ENCODE data around the gene LILRA1.

Gene LILRA1

DNA sequence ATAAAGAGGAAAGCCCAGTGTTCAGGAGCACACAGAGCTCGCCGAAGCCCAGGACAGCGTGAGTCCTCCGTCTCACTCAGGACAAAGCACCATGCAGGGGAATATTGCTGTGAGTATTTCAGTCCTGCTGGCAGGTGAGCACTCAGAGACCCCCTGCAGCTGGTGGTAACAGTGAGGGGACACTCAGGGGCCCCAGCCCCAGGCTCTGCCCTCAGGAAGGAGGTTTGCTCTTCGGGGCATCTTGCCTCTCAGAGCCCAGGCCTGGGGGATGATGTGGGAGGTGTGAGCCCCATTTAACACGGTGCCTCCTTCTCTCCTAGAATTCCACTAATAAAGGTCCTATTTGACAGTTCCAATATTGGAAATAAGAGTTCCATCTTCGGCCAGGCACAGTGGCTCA, 14.8 kb downstream of the LILRA1 start:
- Histone ChIP-seq H3K4me2 (ENCODE audit: low read length) (no peak overlapping the region), H2BK15ac (replicated peaks; ENCODE audit: low read depth) (no peak overlapping the region), H2BK120ac (ENCODE audit: low read depth, low read length) (no peak overlapping the region), H2BK5ac (ENCODE audit: low read length) (no peak overlapping the region), H3K27me3 (ENCODE audit: insufficient read depth, low read length, poor library complexity) (no peaks in the 10 kb centered on the region), H3K4ac (ENCODE audit: low read depth, low read length) (no peak overlapping the region), H3K79me2 (ENCODE audit: control insufficient read depth, insufficient read depth, low read length) (no peaks in the 10 kb centered on the region), H4K8ac (ENCODE audit: low read depth, low read length) (no peak overlapping the region), H2AK5ac (ENCODE audit: low read length) (no peak overlapping the region), H3K36me3 (ENCODE audit: control insufficient read depth, insufficient read depth, low read length) (no peaks in the 10 kb centered on the region), H3K4me1 (ENCODE audit: control insufficient read depth, low read depth, low read length) (no peaks in the 10 kb centered on the region), H3K79me1 (ENCODE audit: low read length) (no peaks in the 10 kb centered on the region), H3K4me3 (ENCODE audit: low read length) (no peak overlapping the region), H3K18ac (ENCODE audit: low read length) (no peak overlapping the region), H3K56ac (ENCODE audit: low read length) (no peak overlapping the region), H4K5ac (ENCODE audit: low read length) (no peak overlapping the region), H3K23ac (ENCODE audit: low read length) (no peak overlapping the region), H3K27ac (ENCODE audit: low read depth, low read length) (no peak overlapping the region), H3K9ac (ENCODE audit: low read length) (no peak overlapping the region)
- WGBS (ENCODE audit: extremely low coverage, insufficient coverage, low lambda C conversion rate) = no CpG with 5 or more reads among the region's 7 CpGs
- DNase-seq = no peak

DNA sequence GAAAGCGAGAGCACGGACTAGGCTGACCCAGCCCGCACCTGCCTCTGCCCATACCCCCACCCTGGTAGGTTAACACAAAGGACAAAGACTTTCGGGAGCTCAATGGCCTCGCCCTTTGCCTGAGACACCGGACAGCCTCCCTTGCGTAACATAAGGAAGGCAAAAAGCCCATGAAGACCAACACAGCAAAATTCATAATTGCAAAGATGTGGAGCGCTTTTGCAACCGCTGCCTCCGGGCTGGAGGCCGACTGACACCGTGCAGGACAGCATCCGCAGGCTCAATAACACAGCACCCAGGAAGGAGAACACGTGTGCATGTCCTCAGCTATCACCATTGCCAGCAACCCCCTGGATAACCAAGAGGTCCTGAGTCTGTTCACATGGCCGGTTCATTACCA, 15.4 kb downstream of the LILRA1 start:
- H3K36me3 ChIP-seq (ENCODE audit: control insufficient read depth, insufficient read depth, low read length) = no peaks in the 10 kb centered on the region
- H3K4me3 ChIP-seq (ENCODE audit: low read length) = no peak overlapping the region
- WGBS (ENCODE audit: extremely low coverage, insufficient coverage, low lambda C conversion rate) = no CpG with 5 or more reads among the region's 15 CpGs
- H2AK5ac ChIP-seq (ENCODE audit: low read length) = no peak overlapping the region
- H2BK15ac ChIP-seq (replicated peaks; ENCODE audit: low read depth) = no peak overlapping the region
- H4K5ac ChIP-seq (ENCODE audit: low read length) = no peak overlapping the region
- no peaks in the 10 kb centered on the region for H3K79me1 ChIP-seq (ENCODE audit: low read length)
- no peaks in the 10 kb centered on the region for H3K79me2 ChIP-seq (ENCODE audit: control insufficient read depth, insufficient read depth, low read length)
- H3K27ac ChIP-seq (ENCODE audit: low read depth, low read length) = no peak overlapping the region
- no peak overlapping the region for H3K56ac ChIP-seq (ENCODE audit: low read length)
- no peak overlapping the region for H2BK120ac ChIP-seq (ENCODE audit: low read depth, low read length)
- H2BK5ac ChIP-seq (ENCODE audit: low read length) = no peak overlapping the region
- no peaks in the 10 kb centered on the region for H3K4me1 ChIP-seq (ENCODE audit: control insufficient read depth, low read depth, low read length)
- H3K4me2 ChIP-seq (ENCODE audit: low read length) = no peak overlapping the region
- H3K9ac ChIP-seq (ENCODE audit: low read length) = no peak overlapping the region
- H4K8ac ChIP-seq (ENCODE audit: low read depth, low read length) = no peak overlapping the region
- H3K23ac ChIP-seq (ENCODE audit: low read length) = no peak overlapping the region
- H3K18ac ChIP-seq (ENCODE audit: low read length) = no peak overlapping the region
- H3K27me3 ChIP-seq (ENCODE audit: insufficient read depth, low read length, poor library complexity) = no peaks in the 10 kb centered on the region
- H3K4ac ChIP-seq (ENCODE audit: low read depth, low read length) = no peak overlapping the region
- DNase-seq = no peak

DNA sequence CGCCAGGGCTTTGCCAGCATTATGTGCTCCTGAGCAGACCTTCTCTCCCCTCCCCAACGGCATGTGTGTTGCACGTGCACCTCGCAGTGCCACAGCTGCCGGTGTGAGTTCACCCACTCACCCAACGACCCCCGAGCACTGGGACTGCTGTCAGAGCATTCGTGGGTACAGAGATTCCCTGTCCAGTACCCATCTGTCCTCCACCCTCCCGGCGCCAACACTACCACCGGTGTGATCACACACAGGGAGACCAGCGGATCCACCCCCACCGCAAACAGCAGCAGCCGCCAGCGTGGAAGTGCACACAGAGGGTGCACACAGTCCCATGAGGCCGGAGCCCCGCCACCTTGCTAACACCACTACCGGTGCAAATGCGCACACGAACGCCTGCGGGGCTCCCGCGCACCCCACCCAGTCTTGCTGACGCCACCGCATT, 15.9 kb downstream of the LILRA1 start:
- H3K27me3 ChIP-seq (ENCODE audit: insufficient read depth, low read length, poor library complexity) = no peaks in the 10 kb centered on the region
- H3K56ac ChIP-seq (ENCODE audit: low read length) = no peak overlapping the region
- H3K79me2 ChIP-seq (ENCODE audit: control insufficient read depth, insufficient read depth, low read length) = no peaks in the 10 kb centered on the region
- no peak overlapping the region for H3K18ac ChIP-seq (ENCODE audit: low read length)
- H3K36me3 ChIP-seq (ENCODE audit: control insufficient read depth, insufficient read depth, low read length) = no peaks in the 10 kb centered on the region
- no peaks in the 10 kb centered on the region for H3K4me1 ChIP-seq (ENCODE audit: control insufficient read depth, low read depth, low read length)
- no peak overlapping the region for H2BK15ac ChIP-seq (replicated peaks; ENCODE audit: low read depth)
- H3K4ac ChIP-seq (ENCODE audit: low read depth, low read length) = no peak overlapping the region
- no peak overlapping the region for H3K4me3 ChIP-seq (ENCODE audit: low read length)
- H2BK120ac ChIP-seq (ENCODE audit: low read depth, low read length) = no peak overlapping the region
- WGBS (ENCODE audit: extremely low coverage, insufficient coverage, low lambda C conversion rate) = no CpG with 5 or more reads among the region's 26 CpGs
- no peak overlapping the region for H3K4me2 ChIP-seq (ENCODE audit: low read length)
- DNase-seq = no peak
- H3K9ac ChIP-seq (ENCODE audit: low read length) = no peak overlapping the region
- no peak overlapping the region for H4K5ac ChIP-seq (ENCODE audit: low read length)
- no peak overlapping the region for H3K27ac ChIP-seq (ENCODE audit: low read depth, low read length)
- H2BK5ac ChIP-seq (ENCODE audit: low read length) = no peak overlapping the region
- no peak overlapping the region for H2AK5ac ChIP-seq (ENCODE audit: low read length)
- H3K23ac ChIP-seq (ENCODE audit: low read length) = no peak overlapping the region
- H3K79me1 ChIP-seq (ENCODE audit: low read length) = no peaks in the 10 kb centered on the region
- no peak overlapping the region for H4K8ac ChIP-seq (ENCODE audit: low read depth, low read length)

DNA sequence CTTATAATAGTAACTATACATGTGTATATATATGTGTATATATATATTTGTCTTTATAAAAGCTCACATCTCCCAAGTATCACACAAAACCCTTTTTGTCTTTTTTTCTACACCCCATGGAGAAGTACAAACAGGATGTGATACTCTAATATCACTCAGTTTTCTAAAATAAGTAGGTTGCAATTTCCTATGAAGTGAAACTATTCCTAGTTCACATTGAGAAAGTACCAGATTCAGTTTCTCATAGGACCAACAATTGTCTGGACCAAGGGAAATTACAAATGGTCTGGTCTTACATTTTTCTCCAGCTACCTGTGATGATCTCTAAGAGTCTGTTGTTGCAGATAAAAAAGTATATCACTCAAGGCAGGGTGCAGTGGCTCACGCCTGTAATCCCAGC, 19.0 kb downstream of the LILRA1 start:
- Histone ChIP-seq H2AK5ac (ENCODE audit: low read length) (no peak overlapping the region), H3K4me1 (ENCODE audit: control insufficient read depth, low read depth, low read length) (no peaks in the 10 kb centered on the region), H3K23ac (ENCODE audit: low read length) (no peak overlapping the region), H2BK120ac (ENCODE audit: low read depth, low read length) (no peak overlapping the region), H3K4me2 (ENCODE audit: low read length) (no peak overlapping the region), H2BK15ac (replicated peaks; ENCODE audit: low read depth) (no peak overlapping the region), H3K27ac (ENCODE audit: low read depth, low read length) (no peak overlapping the region), H3K56ac (ENCODE audit: low read length) (no peak overlapping the region), H2BK5ac (ENCODE audit: low read length) (no peak overlapping the region), H3K4me3 (ENCODE audit: low read length) (no peak overlapping the region), H3K79me2 (ENCODE audit: control insufficient read depth, insufficient read depth, low read length) (no peaks in the 10 kb centered on the region), H4K5ac (ENCODE audit: low read length) (no peak overlapping the region), H3K9ac (ENCODE audit: low read length) (no peak overlapping the region), H3K27me3 (ENCODE audit: insufficient read depth, low read length, poor library complexity) (no peaks in the 10 kb centered on the region), H3K18ac (ENCODE audit: low read length) (no peak overlapping the region), H4K8ac (ENCODE audit: low read depth, low read length) (no peak overlapping the region), H3K79me1 (ENCODE audit: low read length) (no peaks in the 10 kb centered on the region), H3K36me3 (ENCODE audit: control insufficient read depth, insufficient read depth, low read length) (no peaks in the 10 kb centered on the region), H3K4ac (ENCODE audit: low read depth, low read length) (no peak overlapping the region)
- no peak for DNase-seq
- no CpG with 5 or more reads among the region's 1 CpG for WGBS (ENCODE audit: extremely low coverage, insufficient coverage, low lambda C conversion rate)

DNA sequence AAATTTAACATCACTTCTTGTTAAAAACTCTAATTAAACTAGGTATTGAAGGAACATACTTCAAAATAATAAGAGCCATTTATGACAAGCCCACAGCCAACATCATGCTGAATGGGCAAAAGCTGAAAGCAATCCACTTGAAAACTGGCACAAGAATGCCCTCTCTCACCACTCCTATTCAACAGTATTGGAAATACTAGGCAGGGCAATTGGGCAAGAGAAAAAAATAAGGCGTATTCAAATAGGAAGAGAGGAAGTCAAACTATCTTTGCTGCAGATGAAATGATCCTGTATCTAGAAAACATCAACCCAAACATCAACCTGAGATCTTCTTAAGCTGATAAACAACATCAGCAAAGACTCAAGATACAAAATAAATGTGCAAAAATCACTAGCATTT, 21.3 kb downstream of the LILRA1 start:
- Histone ChIP-seq H2BK15ac (replicated peaks; ENCODE audit: low read depth) (no peak overlapping the region), H3K23ac (ENCODE audit: low read length) (no peak overlapping the region), H4K5ac (ENCODE audit: low read length) (no peak overlapping the region), H3K79me2 (ENCODE audit: control insufficient read depth, insufficient read depth, low read length) (no peaks in the 10 kb centered on the region), H3K4me1 (ENCODE audit: control insufficient read depth, low read depth, low read length) (no peaks in the 10 kb centered on the region), H3K4me3 (ENCODE audit: low read length) (no peak overlapping the region), H3K9ac (ENCODE audit: low read length) (no peak overlapping the region), H3K4me2 (ENCODE audit: low read length) (no peak overlapping the region), H3K36me3 (ENCODE audit: control insufficient read depth, insufficient read depth, low read length) (no peaks in the 10 kb centered on the region), H3K18ac (ENCODE audit: low read length) (no peak overlapping the region), H2BK120ac (ENCODE audit: low read depth, low read length) (no peak overlapping the region), H4K8ac (ENCODE audit: low read depth, low read length) (no peak overlapping the region), H3K4ac (ENCODE audit: low read depth, low read length) (no peak overlapping the region), H3K27me3 (ENCODE audit: insufficient read depth, low read length, poor library complexity) (no peaks in the 10 kb centered on the region), H3K27ac (ENCODE audit: low read depth, low read length) (no peak overlapping the region), H3K79me1 (ENCODE audit: low read length) (no peaks in the 10 kb centered on the region), H2BK5ac (ENCODE audit: low read length) (no peak overlapping the region), H3K56ac (ENCODE audit: low read length) (no peak overlapping the region), H2AK5ac (ENCODE audit: low read length) (no peak overlapping the region)
- WGBS (ENCODE audit: extremely low coverage, insufficient coverage, low lambda C conversion rate) = no CpG with 5 or more reads among the region's 1 CpG
- DNase-seq = no peak

DNA sequence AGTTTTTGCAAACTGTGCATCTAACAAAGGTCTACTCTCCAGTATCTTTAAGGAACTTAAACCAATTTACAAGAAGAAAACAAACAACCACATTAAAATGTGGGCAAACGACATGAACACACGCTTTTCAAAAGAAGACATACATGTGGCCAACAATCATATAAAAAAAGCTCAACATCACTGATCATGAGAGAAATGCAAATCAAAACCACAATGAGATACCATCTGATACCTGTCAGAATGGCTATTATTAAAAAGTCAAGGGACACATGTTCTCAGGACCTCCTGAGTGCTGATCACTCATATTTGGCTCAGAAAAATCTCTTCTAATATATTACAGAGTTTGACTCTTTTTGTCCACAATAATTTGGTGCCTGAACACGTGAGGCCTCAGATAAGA, 22.6 kb downstream of the LILRA1 start:
- no peak overlapping the region for H3K56ac ChIP-seq (ENCODE audit: low read length)
- no peaks in the 10 kb centered on the region for H3K79me1 ChIP-seq (ENCODE audit: low read length)
- no peak overlapping the region for H2AK5ac ChIP-seq (ENCODE audit: low read length)
- H3K36me3 ChIP-seq (ENCODE audit: control insufficient read depth, insufficient read depth, low read length) = no peaks in the 10 kb centered on the region
- no peak for DNase-seq
- no peak overlapping the region for H3K4ac ChIP-seq (ENCODE audit: low read depth, low read length)
- no peak overlapping the region for H3K4me3 ChIP-seq (ENCODE audit: low read length)
- no peak overlapping the region for H4K8ac ChIP-seq (ENCODE audit: low read depth, low read length)
- no peaks in the 10 kb centered on the region for H3K79me2 ChIP-seq (ENCODE audit: control insufficient read depth, insufficient read depth, low read length)
- whole genome bisulfite sequencing (ENCODE audit: extremely low coverage, insufficient coverage, low lambda C conversion rate) = no CpG with 5 or more reads among the region's 3 CpGs
- no peak overlapping the region for H4K5ac ChIP-seq (ENCODE audit: low read length)
- no peak overlapping the region for H3K23ac ChIP-seq (ENCODE audit: low read length)
- H3K4me1 ChIP-seq (ENCODE audit: control insufficient read depth, low read depth, low read length) = no peaks in the 10 kb centered on the region
- no peak overlapping the region for H3K18ac ChIP-seq (ENCODE audit: low read length)
- no peak overlapping the region for H3K9ac ChIP-seq (ENCODE audit: low read length)
- H2BK15ac ChIP-seq (replicated peaks; ENCODE audit: low read depth) = no peak overlapping the region
- H2BK120ac ChIP-seq (ENCODE audit: low read depth, low read length) = no peak overlapping the region
- no peak overlapping the region for H3K4me2 ChIP-seq (ENCODE audit: low read length)
- H2BK5ac ChIP-seq (ENCODE audit: low read length) = no peak overlapping the region
- H3K27ac ChIP-seq (ENCODE audit: low read depth, low read length) = no peak overlapping the region
- no peaks in the 10 kb centered on the region for H3K27me3 ChIP-seq (ENCODE audit: insufficient read depth, low read length, poor library complexity)

Data from mesendoderm (in vitro differentiated cells).